GM19099 (cell line): ENCODE data around the gene KRTAP12-2.

Experiments
- POLR2A ChIP-seq: IDR thresholded peaks from 3 replicates; pipeline ENCODE4 v1.6.1; 2011; ENCODE audit warnings: low read depth; ENCODE audit not compliant: insufficient read length; ENCODE audit errors: extremely low read depth

KRTAP12-2 gene

DNA sequence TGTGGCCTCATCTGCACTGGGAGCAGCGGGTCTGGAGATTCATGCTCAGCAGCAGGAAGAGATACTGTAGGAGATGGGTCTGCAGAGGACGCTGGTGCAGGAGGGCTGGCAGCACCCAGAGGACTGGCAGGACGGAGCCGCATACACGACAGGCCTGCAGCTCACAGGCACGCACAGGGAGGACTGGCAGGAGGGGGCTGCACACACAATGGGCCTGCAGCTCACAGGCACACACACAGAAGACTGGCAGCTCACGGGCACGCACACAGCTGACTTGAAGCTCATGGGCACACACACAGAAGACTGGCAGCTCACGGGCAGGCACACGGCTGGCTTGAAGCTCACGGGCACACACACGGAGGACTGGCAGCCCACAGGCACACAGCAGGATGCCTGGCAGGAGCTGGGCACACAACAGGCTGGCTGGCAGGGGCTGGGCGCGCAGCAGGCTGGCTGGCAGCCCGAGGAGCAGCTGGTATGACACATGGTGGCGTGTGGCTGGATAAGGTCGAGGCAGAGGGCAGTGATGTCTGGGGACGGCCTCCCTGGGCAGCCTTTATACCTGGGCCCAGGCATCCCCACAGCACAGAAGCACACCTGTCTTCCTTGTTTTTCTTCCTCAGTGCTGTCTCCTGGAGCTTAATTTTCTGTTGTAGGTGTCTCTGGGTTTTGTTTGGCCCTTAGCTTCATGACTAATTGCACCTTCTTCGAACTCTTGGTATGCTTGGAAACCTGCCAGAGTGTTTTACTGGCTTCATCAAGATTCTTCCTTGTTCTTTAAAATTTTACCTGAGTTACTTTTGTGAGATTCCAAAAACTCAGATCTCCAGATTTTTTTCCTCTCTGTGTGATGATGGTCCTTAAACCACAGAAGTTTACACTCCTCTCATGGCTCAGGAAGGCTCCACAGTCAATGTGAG, at the start of gene KRTAP12-2:
KRTAP12-2 (minus strand) TSS at position 527 of the 920 bp plus-strand sequence; CDS start at position 486, 41 bp downstream.
- TF ChIP-seq POLR2A = no peak

DNA sequence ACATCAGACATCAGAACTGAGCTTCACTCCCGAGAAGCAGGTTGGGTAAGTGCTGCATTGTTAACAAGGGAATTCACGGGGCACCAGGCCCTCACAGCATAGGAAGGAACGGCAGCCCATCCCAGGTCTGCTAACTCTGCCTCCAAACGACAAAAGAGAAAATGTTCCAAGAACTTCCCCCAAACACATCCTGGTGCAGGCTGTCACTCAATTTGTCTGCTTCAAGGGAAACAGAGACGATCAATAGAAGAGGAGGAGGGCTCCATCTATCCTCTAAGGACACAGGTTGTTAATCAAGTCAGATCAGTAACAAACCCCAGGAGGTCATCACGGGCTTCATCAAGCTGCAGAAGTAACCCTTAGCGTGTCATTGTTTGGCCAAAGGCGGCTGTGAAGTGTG, 48.2 kb upstream of the KRTAP12-2 start:
- TF ChIP-seq POLR2A = no peak

- TF ChIP-seq POLR2A = no peak
Measured at GRCh38 chr21:44713846-44714245, 47.1 kb upstream of the KRTAP12-2 start.

DNA sequence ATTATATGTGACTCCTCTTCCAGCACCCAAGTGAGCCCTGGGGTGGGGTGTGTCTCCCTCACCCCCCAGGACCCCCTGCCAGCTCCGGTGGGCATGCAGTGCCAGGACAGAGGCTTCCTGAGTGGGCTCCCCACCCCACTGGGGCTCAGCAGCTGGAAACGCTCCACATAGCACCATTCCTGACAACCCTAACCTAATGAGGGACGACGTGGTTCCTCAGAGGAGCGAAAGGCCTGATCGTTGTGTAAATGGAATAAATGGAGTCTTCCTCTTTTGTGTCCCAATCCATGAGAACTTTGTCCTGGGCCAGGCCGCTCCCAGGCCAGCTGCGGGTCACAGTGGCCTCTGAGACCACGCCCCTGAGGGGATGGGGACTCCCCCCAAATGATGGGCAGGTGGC, 46.4 kb upstream of the KRTAP12-2 start:
- no peak for TF ChIP-seq POLR2A

- no peak for TF ChIP-seq POLR2A
Measured at GRCh38 chr21:44712203-44713028, 45.7 kb upstream of the KRTAP12-2 start.

DNA sequence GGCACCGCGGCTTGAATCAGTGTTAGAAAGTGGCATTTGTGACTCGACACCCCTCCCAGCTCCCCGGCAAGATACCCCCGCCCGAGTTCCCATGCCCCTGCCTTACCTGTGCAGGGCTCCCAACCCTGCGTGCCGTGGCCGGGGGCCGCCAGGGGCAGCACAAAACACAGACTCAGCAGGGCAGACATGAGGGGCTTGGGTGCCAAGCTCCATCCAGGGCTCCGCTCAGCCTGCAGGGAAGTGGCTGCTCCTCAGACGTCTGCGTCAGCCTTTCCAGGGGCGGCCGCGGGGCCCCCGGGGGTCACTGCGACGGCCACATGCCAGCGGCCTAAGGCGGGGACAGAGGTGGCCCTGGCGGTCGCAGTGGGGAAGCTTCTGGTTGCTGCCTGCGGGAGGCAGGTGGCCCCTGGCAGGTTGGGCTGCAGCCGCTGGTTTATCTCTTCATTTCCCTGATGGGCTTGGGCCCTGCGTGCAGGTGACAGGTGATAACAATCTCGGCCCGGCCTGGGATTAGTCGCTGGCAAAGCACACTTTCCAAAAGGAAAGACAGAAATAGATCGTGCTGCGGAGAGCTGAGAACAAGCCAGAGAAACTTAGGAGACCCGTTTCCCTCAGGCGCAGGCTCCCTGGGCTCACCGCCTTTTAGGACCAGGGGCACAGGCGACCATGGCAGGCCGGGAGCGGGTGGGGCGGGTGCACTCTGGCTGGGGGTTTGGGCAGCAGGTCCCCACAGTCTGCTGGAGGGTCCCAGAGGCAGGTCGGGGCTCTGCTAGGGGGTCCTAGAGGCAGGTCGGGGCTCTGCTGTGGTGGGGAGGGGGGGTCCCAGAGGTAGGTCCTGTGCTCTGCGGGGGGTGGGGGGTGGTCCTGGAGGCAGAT, 44.8 kb upstream of the KRTAP12-2 start, which contains the start of gene TSPEAR:
TSPEAR (minus strand) TSS at position 246 of the 876 bp plus-strand sequence; CDS start at position 188, 58 bp downstream.
- no peak for TF ChIP-seq POLR2A

DNA sequence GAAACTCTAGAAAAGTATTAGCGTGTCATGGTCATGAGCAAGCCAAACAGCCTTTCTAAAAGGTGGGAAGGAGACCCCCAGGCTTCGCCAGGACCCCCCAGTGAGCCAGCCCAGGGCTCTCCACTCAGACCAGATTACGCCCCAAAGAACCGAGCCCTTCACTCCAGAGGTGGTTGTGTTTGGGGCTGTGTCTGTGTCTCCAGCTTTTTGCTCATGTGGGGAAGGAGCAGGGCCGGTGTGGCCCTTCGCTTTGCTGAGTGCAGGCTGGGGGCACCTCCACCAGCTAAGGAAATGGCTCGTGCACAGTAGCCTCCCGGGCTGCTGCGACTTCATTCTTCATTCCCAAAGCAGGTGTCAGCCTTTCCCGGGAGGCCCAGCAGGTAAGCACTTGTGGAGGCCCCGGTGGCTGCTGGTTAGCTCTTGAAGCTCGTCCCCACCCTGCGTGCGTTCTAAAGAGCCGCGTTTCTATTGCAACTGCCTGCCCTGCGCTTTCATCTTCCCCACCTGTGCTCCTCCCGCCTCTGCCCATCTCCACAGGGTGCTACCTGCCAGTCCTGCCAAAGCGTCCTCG, 44.1 kb upstream of the KRTAP12-2 start:
- no peak for TF ChIP-seq POLR2A

DNA sequence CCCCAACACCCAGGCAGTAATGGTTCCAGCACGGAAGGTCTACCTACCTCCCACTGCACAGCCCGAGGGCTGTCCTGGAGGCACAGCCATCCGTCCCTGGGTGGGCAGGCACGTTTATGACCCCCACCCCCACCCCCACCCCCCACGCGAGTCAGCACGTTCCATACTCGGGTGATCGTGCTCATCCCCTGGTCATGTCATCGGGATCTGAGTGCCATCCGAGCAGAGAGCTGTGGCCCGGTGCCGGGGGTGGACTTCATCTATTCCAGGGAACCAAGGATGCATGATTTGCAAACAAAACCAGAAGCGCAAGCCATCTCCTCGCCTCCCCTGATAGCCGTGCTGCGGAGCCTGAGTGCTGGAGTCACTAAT, 43.6 kb upstream of the KRTAP12-2 start:
- no peak for TF ChIP-seq POLR2A

GRCh38 chr21:44709426-44710293, 42.9 kb upstream of the KRTAP12-2 start:
- TF ChIP-seq POLR2A = no peak

GRCh38 chr21:44708866-44709425, 42.2 kb upstream of the KRTAP12-2 start:
- no peak for TF ChIP-seq POLR2A

DNA sequence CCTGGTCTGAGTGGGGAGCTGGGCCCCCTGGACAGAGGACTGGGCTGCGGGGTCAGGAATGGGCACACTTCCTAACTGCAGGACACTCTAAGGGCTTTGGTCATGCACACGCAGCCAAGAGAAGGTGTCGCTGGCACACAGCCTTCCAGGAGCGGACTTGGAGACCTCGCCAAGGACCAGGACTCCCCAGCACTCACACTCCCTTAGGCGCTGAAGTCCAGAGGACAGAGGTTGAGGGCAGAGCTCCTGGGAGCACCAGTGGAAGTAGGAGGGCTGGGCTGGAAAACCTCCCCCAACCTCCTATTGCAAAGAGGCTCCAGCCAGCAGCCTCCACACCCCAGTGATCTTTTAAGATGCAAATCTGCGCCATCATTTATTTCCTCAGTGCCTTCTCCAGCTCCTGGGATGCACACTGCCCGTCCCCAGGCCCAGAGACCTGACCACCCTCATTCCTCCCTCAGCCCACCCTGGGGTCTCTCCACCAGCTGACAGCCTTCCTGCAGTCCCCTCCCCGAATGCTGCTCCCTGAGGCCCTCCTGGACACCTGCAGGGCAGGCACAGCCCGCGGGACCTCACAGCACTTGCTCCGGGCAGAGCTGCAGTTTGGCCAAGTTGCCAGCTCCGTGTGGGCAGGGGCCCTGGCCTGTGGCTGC, 41.6 kb upstream of the KRTAP12-2 start:
- TF ChIP-seq POLR2A = no peak

GRCh38 chr21:44706706-44707581, 40.2 kb upstream of the KRTAP12-2 start:
- TF ChIP-seq POLR2A = no peak
